Activated CD4-positive, alpha-beta T cell treated with anti-CD3 and anti-CD28 coated beads, Interleukin-2, amount 50 U/mL, for 24 hours (primary cell): ENCODE results near the gene SNX9.
"Not testable (repeated sequence)": the region's sequence is repeated elsewhere in the genome, so short reads cannot be mapped to it uniquely, and the experiment has no call there.

Source experiments
- DNase-seq, 2 donors: peaks; one replicate each; pipeline ENCODE4 v3.0.0-alpha.2; 2020; ENCODE audit warnings: low read depth in 1 of 2, low spot score in 1 of 2

SNX9 gene

GRCh38 chr6:157823001-157823527 lies at the start of gene SNX9:
TSS of gene SNX9 (plus strand) at chr6:157823246. CDS start at chr6:157823435, 189 bp downstream.
- DNase-seq: peak; percentile 45 to 46

DNA sequence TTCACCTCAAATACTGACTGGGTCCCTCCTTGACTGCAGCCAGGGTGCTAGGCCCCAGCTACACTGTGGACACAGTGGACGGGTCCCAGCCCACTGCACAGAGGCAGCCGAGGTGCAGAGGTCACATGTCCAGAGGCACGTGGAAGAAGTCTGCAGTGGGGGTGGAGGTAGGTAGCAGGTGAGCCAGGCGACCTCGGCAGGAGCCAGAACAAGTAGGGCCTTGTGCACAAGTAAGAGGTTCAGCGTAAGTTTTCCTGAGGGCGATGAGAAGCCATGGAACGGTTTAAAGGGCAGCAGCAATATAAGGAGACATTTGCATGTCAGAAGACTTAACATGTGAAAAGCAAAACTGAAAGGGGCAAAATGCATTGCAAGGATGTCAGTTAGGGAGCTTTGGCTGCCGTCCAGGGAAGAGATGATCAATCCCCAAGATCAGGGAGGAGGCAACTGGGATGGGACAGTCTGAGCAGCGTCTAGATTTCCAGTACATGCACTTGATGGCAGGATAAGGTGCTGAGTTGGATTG lies 49.7 kb upstream of the SNX9 start:
- DNase-seq: no peak

- no peak for DNase-seq
Measured at GRCh38 chr6:157774153-157775135, 48.6 kb upstream of the SNX9 start.

- DNase-seq: no peak
Measured at GRCh38 chr6:157775376-157775775, 47.7 kb upstream of the SNX9 start.

DNA sequence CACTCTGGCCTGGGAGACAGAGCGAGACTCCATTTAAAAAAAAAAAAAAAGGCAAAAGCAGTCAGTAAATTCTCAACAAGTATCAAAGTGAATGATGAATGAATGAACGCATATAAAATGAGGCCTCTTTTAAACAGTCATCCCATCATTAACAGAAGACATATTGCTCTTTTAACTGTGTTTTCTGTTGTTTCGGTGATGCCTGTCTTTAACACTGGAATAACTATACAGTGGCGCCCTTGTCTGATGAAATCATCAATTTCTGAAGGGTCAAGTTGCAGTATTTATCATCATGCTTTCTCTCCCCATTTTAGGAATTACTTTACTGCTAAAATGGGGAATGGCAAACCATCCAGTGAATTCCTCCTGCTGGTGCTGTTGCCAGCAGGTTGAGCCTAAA lies 45.7 kb upstream of the SNX9 start:
- DNase-seq: no peak

GRCh38 chr6:157778719-157779118 lies 44.3 kb upstream of the SNX9 start:
- no peak for DNase-seq

GRCh38 chr6:157779705-157780604 lies 43.1 kb upstream of the SNX9 start:
- DNase-seq: no peak

- no peak for DNase-seq
Measured at GRCh38 chr6:157785636-157786035, 37.4 kb upstream of the SNX9 start.

DNA sequence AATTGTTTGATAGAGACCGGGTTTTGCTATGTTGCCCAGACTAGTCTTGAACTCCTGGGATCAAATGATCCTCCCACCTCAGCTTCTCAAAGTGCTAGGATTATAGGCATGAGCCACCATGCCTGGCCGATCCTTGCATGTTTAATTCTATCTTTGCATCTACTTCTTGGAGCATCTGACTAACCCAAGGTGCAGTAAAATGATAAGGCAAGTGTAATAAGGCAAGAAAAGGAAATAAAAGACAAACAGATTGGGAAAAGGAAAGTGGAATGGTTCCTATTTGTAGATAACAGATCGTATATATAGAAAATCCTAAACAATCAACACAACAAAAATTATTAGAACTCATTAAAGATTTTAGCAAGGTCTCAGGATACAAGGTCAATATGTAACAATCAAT lies 36.8 kb upstream of the SNX9 start:
- DNase-seq: no peak

DNA sequence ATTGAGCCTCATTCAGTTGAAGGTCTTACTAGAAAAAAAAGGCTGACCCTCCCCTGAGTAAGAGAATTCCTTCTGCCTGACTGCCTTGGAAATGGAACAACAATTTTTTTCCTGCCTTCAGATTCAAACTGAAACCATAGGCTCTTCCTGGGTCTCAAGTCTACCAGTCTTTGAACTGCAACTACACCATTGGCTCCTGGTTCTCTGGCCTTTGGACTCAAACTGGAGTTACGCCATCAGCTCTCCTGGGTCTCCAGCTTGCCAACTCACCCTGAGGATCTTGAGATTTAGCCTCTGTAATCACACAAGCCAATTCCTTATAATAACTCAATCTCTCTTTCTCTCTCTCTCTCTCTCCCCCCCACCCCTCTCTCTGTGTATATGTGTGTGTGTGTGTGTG lies 36.0 kb upstream of the SNX9 start:
- DNase-seq: no peak

- DNase-seq: no peak
Measured at GRCh38 chr6:157788180-157788579, 34.9 kb upstream of the SNX9 start.

GRCh38 chr6:157789297-157789696 lies 33.7 kb upstream of the SNX9 start:
- DNase-seq: no peak

DNA sequence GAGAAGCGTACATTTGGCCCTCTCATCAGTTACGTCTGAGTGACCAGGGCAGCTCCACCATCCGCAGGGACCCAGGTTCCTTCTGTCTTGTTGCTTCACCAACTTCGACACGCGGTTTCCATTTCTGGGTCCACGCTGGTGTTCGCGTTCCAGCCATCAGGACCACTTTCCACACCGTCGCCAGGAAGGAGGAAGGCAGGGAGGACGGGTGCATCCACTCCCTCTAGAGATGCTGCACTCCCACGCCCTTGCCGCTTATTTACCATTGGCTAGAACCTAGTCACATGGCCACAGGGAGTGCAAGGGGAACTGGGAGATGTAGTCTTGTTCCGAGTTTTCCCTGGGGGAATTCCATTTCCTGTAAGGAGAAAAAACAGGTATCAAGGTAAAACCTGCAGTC lies 33.2 kb upstream of the SNX9 start:
- no peak for DNase-seq

GRCh38 chr6:157790548-157791160 lies 32.4 kb upstream of the SNX9 start:
- DNase-seq: no peak

DNA sequence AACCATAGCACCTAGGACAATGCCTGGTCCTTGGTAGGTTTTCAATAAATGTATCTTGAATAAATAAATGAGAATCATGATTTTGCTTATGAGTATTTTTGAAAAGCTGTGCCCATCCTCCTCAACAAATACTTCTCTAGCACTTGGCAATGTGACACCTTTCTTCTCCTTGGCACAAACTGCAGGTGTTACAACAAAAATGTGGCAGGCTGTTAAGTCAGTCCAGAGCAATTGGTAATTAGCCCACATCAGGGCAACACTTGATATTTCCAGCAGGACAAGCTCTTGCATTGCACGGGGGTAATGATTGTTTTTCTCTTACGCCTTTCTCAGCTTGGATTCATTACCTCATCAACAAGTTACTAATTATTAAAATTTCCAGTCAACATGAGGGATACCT lies 31.6 kb upstream of the SNX9 start:
- DNase-seq: no peak

DNA sequence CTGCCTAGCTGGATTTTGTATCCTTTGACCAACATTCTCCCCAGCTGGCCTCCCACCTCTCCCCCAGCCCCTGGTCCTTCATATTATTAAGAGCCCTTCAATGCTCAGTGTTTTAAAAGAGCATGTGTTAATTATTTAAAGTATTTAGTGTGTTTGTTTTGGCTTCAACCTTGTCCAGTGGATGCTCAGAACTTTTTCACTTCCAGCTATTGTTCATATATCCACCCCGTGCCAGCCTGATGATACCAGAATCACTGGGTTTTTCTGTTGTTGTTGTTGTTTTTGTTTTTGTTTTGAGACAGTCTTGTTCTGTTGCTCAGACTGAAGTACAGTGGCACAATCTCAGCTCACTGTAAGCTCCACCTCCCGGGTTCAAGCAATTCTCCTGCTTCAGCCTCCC lies 30.4 kb upstream of the SNX9 start:
- no peak for DNase-seq

GRCh38 chr6:157794012-157794411 lies 29.0 kb upstream of the SNX9 start:
- peak in 1 of 2 donors; percentile 27 for DNase-seq

DNA sequence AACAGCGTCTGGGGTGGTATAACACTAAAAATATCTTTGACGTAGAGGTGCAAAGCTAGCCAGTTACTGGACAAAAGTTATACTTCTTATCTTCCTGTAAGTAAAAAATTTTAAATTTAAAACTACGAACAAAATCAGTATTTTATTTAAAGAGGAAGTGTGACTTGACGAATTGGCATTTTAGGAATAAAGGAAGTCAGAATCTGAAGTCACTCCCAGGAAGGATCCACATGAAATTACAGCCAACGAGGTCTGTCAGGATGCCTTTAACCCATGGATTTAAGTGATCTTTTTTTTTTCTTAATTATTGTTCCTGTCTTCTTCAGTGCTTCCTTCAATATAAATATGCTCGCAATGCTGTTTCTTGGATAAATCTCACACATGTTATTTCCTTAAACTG lies 27.2 kb upstream of the SNX9 start:
- no peak for DNase-seq

DNA sequence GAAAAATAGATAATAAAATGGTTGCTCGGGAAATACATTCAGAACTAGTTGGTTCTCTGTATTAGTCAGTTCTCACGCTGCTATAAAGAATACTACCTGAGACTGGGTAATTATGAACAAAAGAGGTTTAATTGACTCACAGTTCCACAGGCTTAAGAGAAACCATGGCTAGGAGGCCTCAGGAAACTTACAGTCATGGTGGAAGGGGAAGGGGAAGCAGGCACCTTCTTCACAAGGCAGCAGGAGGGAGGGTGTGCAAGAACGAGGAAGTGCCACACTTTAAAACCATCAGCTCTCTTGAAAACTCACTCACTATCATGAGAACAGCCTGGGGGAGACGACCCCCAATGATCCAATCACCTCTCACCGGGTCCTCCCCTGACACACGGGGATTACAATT lies 24.2 kb upstream of the SNX9 start:
- DNase-seq: no peak

- DNase-seq: not testable (repeated sequence)
Measured at GRCh38 chr6:157799561-157799960, 23.5 kb upstream of the SNX9 start.
